Progenitor cell of endocrine pancreas (in vitro differentiated cells): ENCODE data around the gene ESYT2. TPM values are rescaled to one million over a fixed set of nuclear protein-coding genes. Genes with fewer than 3 reads are reported as not detected.

Experiments used
- DNase-seq: peaks from one replicate; pipeline ENCODE4 v3.0.0; 2021; ENCODE audit warnings: low spot score; ENCODE audit not compliant: unreplicated experiment
- H3K27ac Mint-ChIP-seq: 2 replicates; pipeline ENCODE4 v1.8.0; 2021; ENCODE audit warnings: mild to moderate bottlenecking, moderate library complexity, mixed read lengths
- H3K27me3 Mint-ChIP-seq: 2 replicates; pipeline ENCODE4 v1.8.0; 2021; ENCODE audit warnings: mixed read lengths
- H3K36me3 Mint-ChIP-seq: 2 replicates; pipeline ENCODE4 v1.8.0; 2022; ENCODE audit warnings: mixed read lengths; ENCODE audit not compliant: insufficient read depth
- H3K4me1 Mint-ChIP-seq: 2 replicates; pipeline ENCODE4 v1.8.0; 2021; ENCODE audit warnings: low read depth, mixed read lengths
- H3K4me3 Mint-ChIP-seq: 2 replicates; pipeline ENCODE4 v1.8.0; 2021; ENCODE audit warnings: low read depth, mild to moderate bottlenecking, moderate library complexity, mixed read lengths
- H3K9me3 Mint-ChIP-seq: 2 replicates; pipeline ENCODE4 v1.8.0; 2021; ENCODE audit warnings: low read depth, mixed read lengths
- CTCF ChIP-seq: fragments of 200-600 bp; sonication (generic); IDR thresholded peaks from one replicate; pipeline ENCODE4 v1.5.0; 2021; ENCODE audit warnings: antibody characterized with exemption, mild to moderate bottlenecking; ENCODE audit not compliant: unreplicated experiment
- total RNA-seq: library from RNA; stranded (reverse); gene quantifications from 2 replicates; pipeline ENCODE4 v1.2.1, GENCODE V29; 2021

ESYT2 gene
- total RNA-seq, 1 donor from 2014 or later, result 29.4 TPM

- Mint-ChIP-seq H3K9me3 (no peaks in the 10 kb centered on the region), H3K4me3 (no peak overlapping the region), H3K27ac (no peak overlapping the region), H3K27me3 (no peaks in the 10 kb centered on the region), H3K36me3 (peaks cover 1% of the 10 kb centered on the region), H3K4me1 (peaks cover 2% of the 10 kb centered on the region)
- no peak for TF ChIP-seq CTCF
- no peak for DNase-seq
Measured at GRCh38 chr7:158849768-158850544, 20.6 kb upstream of the ESYT2 start.

- DNase-seq, result no peak
- Mint-ChIP-seq H3K9me3 (no peaks in the 10 kb centered on the region), H3K27ac (no peak overlapping the region), H3K4me3 (no peak overlapping the region), H3K27me3 (no peaks in the 10 kb centered on the region), H3K4me1 (no peaks in the 10 kb centered on the region), H3K36me3 (peaks cover 1% of the 10 kb centered on the region)
- no peak for TF ChIP-seq CTCF
Measured at GRCh38 chr7:158849442-158849767, 20.1 kb upstream of the ESYT2 start.

- peaks cover 1% of the 10 kb centered on the region for H3K36me3 Mint-ChIP-seq
- H3K27me3 Mint-ChIP-seq, result peaks cover 3% of the 10 kb centered on the region
- TF ChIP-seq CTCF, result no peak
- H3K27ac Mint-ChIP-seq, result no peak overlapping the region
- H3K4me3 Mint-ChIP-seq, result no peak overlapping the region
- peaks cover 2% of the 10 kb centered on the region for H3K4me1 Mint-ChIP-seq
- H3K9me3 Mint-ChIP-seq, result no peaks in the 10 kb centered on the region
- DNase-seq, result no peak
Measured at GRCh38 chr7:158847451-158847866, 18.1 kb upstream of the ESYT2 start.

- no peak for DNase-seq
- no peak overlapping the region for H3K4me3 Mint-ChIP-seq
- H3K36me3 Mint-ChIP-seq, result peaks cover 1% of the 10 kb centered on the region
- no peak for TF ChIP-seq CTCF
- no peak overlapping the region for H3K27ac Mint-ChIP-seq
- no peaks in the 10 kb centered on the region for H3K9me3 Mint-ChIP-seq
- peaks cover 2% of the 10 kb centered on the region for H3K4me1 Mint-ChIP-seq
- peaks cover 3% of the 10 kb centered on the region for H3K27me3 Mint-ChIP-seq
Measured at GRCh38 chr7:158846304-158846703, 17.0 kb upstream of the ESYT2 start.

GRCh38 chr7:158843771-158844170 lies 14.5 kb upstream of the ESYT2 start:
- Mint-ChIP-seq H3K27ac (peak overlapping the region; percentile 29), H3K4me3 (no peak overlapping the region), H3K36me3 (peaks cover 1% of the 10 kb centered on the region), H3K27me3 (peaks cover 3% of the 10 kb centered on the region), H3K4me1 (peaks cover 6% of the 10 kb centered on the region), H3K9me3 (no peaks in the 10 kb centered on the region)
- no peak for TF ChIP-seq CTCF
- no peak for DNase-seq
